Cerebellar nuclear complex (tissue), 1 donor: Measurements from ENCODE around the gene IL16.
"Not testable (repeated sequence)": the region's sequence is repeated elsewhere in the genome, so short reads cannot be mapped to it uniquely, and the experiment has no call there.

Experiments
- DNase-seq, 2 experiments: peaks; one replicate each; lab custom pipeline; 2025; lab: John Stamatoyannopoulos, UW

Gene IL16

GRCh38 chr15:81314378-81314777, 117.7 kb downstream of the IL16 start:
- DNase-seq: no peak

GRCh38 chr15:81315452-81316175, 118.9 kb downstream of the IL16 start:
- DNase-seq: no peak

- DNase-seq: no peak
These were observed 119.6 kb downstream of the IL16 start for GRCh38 chr15:81316267-81316666.

GRCh38 chr15:81317642-81318017, 121.0 kb downstream of the IL16 start:
- no peak for DNase-seq

- DNase-seq: no peak
These were observed 125.0 kb downstream of the IL16 start for GRCh38 chr15:81321667-81322066.

GRCh38 chr15:81322676-81323253, 126.1 kb downstream of the IL16 start:
- DNase-seq: no peak

GRCh38 chr15:81323559-81323943, 126.9 kb downstream of the IL16 start:
- no peak for DNase-seq

GRCh38 chr15:81323944-81324881, 127.5 kb downstream of the IL16 start, which contains the start of gene STARD5:
STARD5 (minus strand) TSS chr15:81324141; CDS start chr15:81324099, 42 bp downstream.
- peak; percentile 94 for DNase-seq

GRCh38 chr15:81326466-81327212, 130.0 kb downstream of the IL16 start:
- DNase-seq: no peak

- no peak for DNase-seq
These were observed 130.8 kb downstream of the IL16 start for GRCh38 chr15:81327516-81327915.

- no peak for DNase-seq
These were observed 132.8 kb downstream of the IL16 start for GRCh38 chr15:81329446-81329845.

- no peak for DNase-seq
These were observed 133.8 kb downstream of the IL16 start for GRCh38 chr15:81330366-81331090.

- DNase-seq: not testable (repeated sequence)
These were observed 134.5 kb downstream of the IL16 start for GRCh38 chr15:81331141-81331540.

- no peak for DNase-seq
These were observed 134.9 kb downstream of the IL16 start for GRCh38 chr15:81331600-81331999.

- DNase-seq: no peak
These were observed 135.6 kb downstream of the IL16 start for GRCh38 chr15:81332326-81332725.

GRCh38 chr15:81333363-81333762, 136.7 kb downstream of the IL16 start:
- no peak for DNase-seq

GRCh38 chr15:81334768-81335435, 138.2 kb downstream of the IL16 start:
- no peak for DNase-seq

- no peak for DNase-seq
These were observed 139.0 kb downstream of the IL16 start for GRCh38 chr15:81335631-81336030.

GRCh38 chr15:81336568-81336967, 139.9 kb downstream of the IL16 start:
- no peak for DNase-seq

- DNase-seq: no peak
These were observed 140.6 kb downstream of the IL16 start for GRCh38 chr15:81337241-81337640.

GRCh38 chr15:81337713-81338157, 141.1 kb downstream of the IL16 start:
- no peak for DNase-seq
